Keratinocyte (primary cell): ENCODE measurements around the gene ARID4A. TPM values are rescaled to one million over a fixed set of nuclear protein-coding genes. Genes with fewer than 3 reads are reported as not detected.

Source experiments
- DNase-seq: peaks from one replicate; pipeline ENCODE4 v3.0.0-alpha.2; 2011; ENCODE audit warnings: low read depth, missing footprints, low spot score
- FAIRE-seq: peaks from 2 replicates; lab custom pipeline; 2011; peaks lifted over from hg19 to GRCh38; lab: Jason Lieb, UNC
- H2AFZ ChIP-seq: 2 replicates; pipeline ENCODE4 v1.6.0; 2012; ENCODE audit warnings: low read length, control low read depth, inconsistent platforms; ENCODE audit not compliant: control insufficient read depth
- H3K27ac ChIP-seq: 2 replicates; pipeline ENCODE4 v1.5.1; 2011; ENCODE audit warnings: low read length; ENCODE audit not compliant: control insufficient read depth, insufficient read depth
- H3K27me3 ChIP-seq: 3 replicates; pipeline ENCODE4 v1.6.0; 2011; ENCODE audit warnings: low read length; ENCODE audit not compliant: control insufficient read depth, insufficient read depth; ENCODE audit errors: extremely low read depth
- H3K36me3 ChIP-seq, 2 experiments: 2 replicates in 1 of 2; 3 replicates in 1 of 2; pipeline ENCODE4 v1.5.1; 2011; ENCODE audit warnings: low read length in 2 of 2, mild to moderate bottlenecking in 1 of 2; ENCODE audit not compliant: control insufficient read depth in 2 of 2, insufficient read depth in 2 of 2; ENCODE audit errors: extremely low read depth in 1 of 2
- H3K4me1 ChIP-seq: 3 replicates; pipeline ENCODE4 v1.5.1; 2011; ENCODE audit warnings: low read length; ENCODE audit not compliant: control insufficient read depth, insufficient read depth; ENCODE audit errors: extremely low read depth
- H3K4me2 ChIP-seq: 3 replicates; pipeline ENCODE4 v1.6.0; 2011; ENCODE audit warnings: low read depth, low read length; ENCODE audit not compliant: control insufficient read depth, insufficient read depth; ENCODE audit errors: extremely low read depth
- H3K4me3 ChIP-seq, 3 experiments: fragments of 200-600 bp in 1 of 3; sonication (generic) in 1 of 3; 2 replicates in 2 of 3; 3 replicates in 1 of 3; pipeline ENCODE4 v1.5.1; 2011 to 2016; ENCODE audit warnings: low read length in 3 of 3, mild to moderate bottlenecking in 3 of 3, control low read depth in 2 of 3, inconsistent platforms in 1 of 3, low read depth in 1 of 3, mixed read lengths in 1 of 3, mixed run types in 1 of 3, moderate library complexity in 1 of 3; ENCODE audit not compliant: control insufficient read depth in 2 of 3, insufficient read depth in 2 of 3; ENCODE audit errors: extremely low read depth in 1 of 3
- H3K79me2 ChIP-seq: 2 replicates; pipeline ENCODE4 v1.6.0; 2012; ENCODE audit warnings: low read length; ENCODE audit not compliant: control insufficient read depth, insufficient read depth
- H3K9ac ChIP-seq: 3 replicates; pipeline ENCODE4 v1.6.0; 2011; ENCODE audit warnings: low read length; ENCODE audit not compliant: control insufficient read depth, insufficient read depth; ENCODE audit errors: extremely low read depth
- H3K9me1 ChIP-seq: 3 replicates; pipeline ENCODE4 v1.6.0; 2011; ENCODE audit warnings: low read length; ENCODE audit not compliant: control insufficient read depth, insufficient read depth; ENCODE audit errors: extremely low read depth
- H3K9me3 ChIP-seq: 2 replicates; pipeline ENCODE4 v1.5.1; 2012; ENCODE audit warnings: low read depth, low read length; ENCODE audit not compliant: control insufficient read depth
- H4K20me1 ChIP-seq: 3 replicates; pipeline ENCODE4 v1.6.0; 2011; ENCODE audit warnings: low read length; ENCODE audit not compliant: control insufficient read depth, insufficient read depth; ENCODE audit errors: extremely low read depth
- CTCF ChIP-seq, 3 experiments: IDR thresholded peaks in 1 of 3; conservative IDR thresholded peaks in 1 of 3; optimal IDR thresholded peaks in 1 of 3; 2 replicates in 2 of 3; 3 replicates in 1 of 3; pipeline versions ENCODE3 to v1.5.1; 2011; ENCODE audit warnings: low read length in 3 of 3, mild to moderate bottlenecking in 3 of 3, moderate library complexity in 2 of 3, control low read depth in 1 of 3, inconsistent platforms in 1 of 3; ENCODE audit not compliant: insufficient read depth in 2 of 3; ENCODE audit errors: extremely low read depth in 1 of 3
- EZH2 ChIP-seq: IDR thresholded peaks from one replicate; pipeline ENCODE4 v1.6.1; 2012; ENCODE audit warnings: inconsistent platforms, mild to moderate bottlenecking, low read length, moderate library complexity
- dilution Hi-C: fragments of 300-500 bp; cut with MboI; formaldehyde crosslinking; loops from one replicate; pipeline ENCODE4 v1.7.0; 2020; ENCODE audit warnings: low sequenced_read_pairs; ENCODE audit not compliant: extremely low pct_ligation_motif_present
- polyA plus RNA-seq, 5 experiments: library from polyadenylated mRNA; depleted of rRNA in 3 of 5; stranded (reverse) in 3 of 5; stranded (forward) in 1 of 5; unstranded in 1 of 5; fragments of >200 nt; gene quantifications; 1 replicate in 1 of 5; 2 replicates in 3 of 5; 3 replicates in 1 of 5; pipeline versions ENCODE4 v1.2.1 to v1.2.3, GENCODE V29; 2011 to 2012; ENCODE audit warnings: missing spikeins in 2 of 5, low read depth in 1 of 5, low replicate concordance in 1 of 5

ARID4A gene
- polyA plus RNA-seq, 1 donor (not counting 4 experiments of a cell fraction or from before 2014, with no cell fraction given), result 8.4 TPM

- no peaks in the 10 kb centered on the region for H3K9me3 ChIP-seq
- no peak for DNase-seq
- no peak overlapping the region for H3K9ac ChIP-seq
- peaks cover 53% of the 10 kb centered on the region for H3K79me2 ChIP-seq
- no peak for FAIRE-seq
- H4K20me1 ChIP-seq, result peaks cover 2% of the 10 kb centered on the region
- H3K36me3 ChIP-seq, result peaks cover 4 to 26% of the 10 kb centered on the region in 2 experiments
- no peaks in the 10 kb centered on the region for H3K4me1 ChIP-seq
- no peak overlapping the region for H3K4me3 ChIP-seq
- H2AFZ ChIP-seq, result no peak overlapping the region
- H3K27ac ChIP-seq, result no peak overlapping the region
- H3K9me1 ChIP-seq, result no peaks in the 10 kb centered on the region
- no peak overlapping the region for H3K4me2 ChIP-seq
- TF ChIP-seq CTCF (optimal IDR thresholded peaks at IDR 0.05 in 1 of 3, IDR thresholded peaks at IDR 0.05 in 1 of 3, conservative IDR thresholded peaks at IDR 0.05 in 1 of 3; ENCODE audit: extremely low read depth in 1 of 3, insufficient read depth in 2 of 3, low read length in 3 of 3) (no peak), EZH2 (no peak)
- no peaks in the 10 kb centered on the region for H3K27me3 ChIP-seq
- dilution Hi-C loops, result no loop called here
Measured at GRCh38 chr14:58274881-58275280, 23.5 kb upstream of the ARID4A start.

- Histone ChIP-seq H3K9me3 (no peaks in the 10 kb centered on the region), H3K27ac (no peak overlapping the region), H3K79me2 (peaks cover 60% of the 10 kb centered on the region), H3K4me2 (no peak overlapping the region), H3K9ac (no peak overlapping the region), H3K36me3 (peaks cover 4 to 21% of the 10 kb centered on the region in 2 experiments), H3K4me1 (no peaks in the 10 kb centered on the region), H2AFZ (no peak overlapping the region), H3K9me1 (no peaks in the 10 kb centered on the region), H3K27me3 (no peaks in the 10 kb centered on the region), H4K20me1 (peaks cover 2% of the 10 kb centered on the region), H3K4me3 (no peak overlapping the region)
- dilution Hi-C loops, result no loop called here
- FAIRE-seq (no peak), DNase-seq (no peak)
- TF ChIP-seq CTCF (optimal IDR thresholded peaks at IDR 0.05 in 1 of 3, IDR thresholded peaks at IDR 0.05 in 1 of 3, conservative IDR thresholded peaks at IDR 0.05 in 1 of 3; ENCODE audit: extremely low read depth in 1 of 3, insufficient read depth in 2 of 3, low read length in 3 of 3), result no peak
- TF ChIP-seq EZH2, result no peak
Measured at GRCh38 chr14:58275527-58276190, 22.7 kb upstream of the ARID4A start.
